Esophagus squamous epithelium (tissue), 5 donors: ENCODE data around the gene FUBP1. TPM values are rescaled to one million over a fixed set of nuclear protein-coding genes. Genes with fewer than 3 reads are reported as not detected.

Experiments used
- DNase-seq: peaks from one replicate; lab custom pipeline; 2025; lab: John Stamatoyannopoulos, UW
- H3K27ac ChIP-seq, 4 donors: fragments of 200-600 bp; sonication (generic); one replicate each; pipeline ENCODE4 v1.5.1; 2016 to 2019; ENCODE audit warnings: mild to moderate bottlenecking in 1 of 4
- H3K27me3 ChIP-seq, 4 donors: fragments of 200-600 bp; sonication (generic); 1 replicate in 3 of 4; 2 replicates in 1 of 4; pipeline versions ENCODE4 v1.5.1 to v1.6.0; 2017 to 2021; ENCODE audit warnings: antibody characterized with exemption in 1 of 4
- H3K36me3 ChIP-seq, 3 donors: fragments of 200-600 bp; sonication (generic); one replicate each; pipeline ENCODE4 v1.5.1; 2016 to 2019
- H3K4me1 ChIP-seq, 3 donors: fragments of 200-600 bp; sonication (generic); one replicate each; pipeline ENCODE4 v1.5.1; 2017 to 2019
- H3K4me3 ChIP-seq, 4 donors: fragments of 200-600 bp; sonication (generic); 1 replicate in 3 of 4; 2 replicates in 1 of 4; pipeline ENCODE4 v1.5.1; 2016 to 2019; ENCODE audit warnings: mild to moderate bottlenecking in 2 of 4, moderate library complexity in 1 of 4
- H3K9me3 ChIP-seq, 3 donors: fragments of 200-600 bp; sonication (generic); one replicate each; pipeline ENCODE4 v1.5.1; 2016 to 2019
- POLR2A ChIP-seq, 4 donors: fragments of 450-650 bp; IDR thresholded peaks; one replicate each; pipeline ENCODE4 v1.6.1; 2017; ENCODE audit warnings: antibody characterized with exemption in 4 of 4, mild to moderate bottlenecking in 4 of 4, moderate library complexity in 3 of 4
- WGBS, 2 donors: methylation state at CpG; one replicate each; pipeline ENCODE4 v1.1.5; 2018; 5-methylcytosine and 5-hydroxymethylcytosine counted together
- intact Hi-C: fragments of 100-400 bp; cut with DNase I; formaldehyde crosslinking; loops from one replicate; pipeline ENCODE4 v1.15.0; 2022
- total RNA-seq, 4 donors: library from RNA; depleted of rRNA; stranded (reverse); fragments of >200 nt; gene quantifications; one replicate each; pipeline ENCODE4 v1.1.0, GENCODE V29; 2016
- TF ChIP-seq, protein P1 (sequence below), 6 experiments: fragments of 450-650 bp in 4 of 6; fragments of 200-600 bp in 2 of 6; sonication (generic) in 2 of 6; IDR thresholded peaks; one replicate each; pipeline ENCODE4 v1.5.1; 2016 to 2019; ENCODE audit warnings: antibody characterized with exemption in 6 of 6, mild to moderate bottlenecking in 4 of 6, moderate library complexity in 4 of 6
- donor health status: DM: yes; HTN: yes; CAD: no.

The FUBP1 gene
- total RNA-seq, 4 donors from 2014 or later = 44.6 to 103 (median 77.8) TPM

- Histone ChIP-seq H3K27me3 (no peaks in the 10 kb centered on the region), H3K9me3 (no peaks in the 10 kb centered on the region), H3K27ac (no peak overlapping the region), H3K4me1 (no peaks in the 10 kb centered on the region), H3K36me3 (peaks cover 6 to 100% (median 59%) of the 10 kb centered on the region in 3 donors), H3K4me3 (no peak overlapping the region)
- no peak for DNase-seq
- TF ChIP-seq POLR2A (IDR thresholded peaks at IDR 0.05) = no peak
- TF ChIP-seq, protein P1, sequence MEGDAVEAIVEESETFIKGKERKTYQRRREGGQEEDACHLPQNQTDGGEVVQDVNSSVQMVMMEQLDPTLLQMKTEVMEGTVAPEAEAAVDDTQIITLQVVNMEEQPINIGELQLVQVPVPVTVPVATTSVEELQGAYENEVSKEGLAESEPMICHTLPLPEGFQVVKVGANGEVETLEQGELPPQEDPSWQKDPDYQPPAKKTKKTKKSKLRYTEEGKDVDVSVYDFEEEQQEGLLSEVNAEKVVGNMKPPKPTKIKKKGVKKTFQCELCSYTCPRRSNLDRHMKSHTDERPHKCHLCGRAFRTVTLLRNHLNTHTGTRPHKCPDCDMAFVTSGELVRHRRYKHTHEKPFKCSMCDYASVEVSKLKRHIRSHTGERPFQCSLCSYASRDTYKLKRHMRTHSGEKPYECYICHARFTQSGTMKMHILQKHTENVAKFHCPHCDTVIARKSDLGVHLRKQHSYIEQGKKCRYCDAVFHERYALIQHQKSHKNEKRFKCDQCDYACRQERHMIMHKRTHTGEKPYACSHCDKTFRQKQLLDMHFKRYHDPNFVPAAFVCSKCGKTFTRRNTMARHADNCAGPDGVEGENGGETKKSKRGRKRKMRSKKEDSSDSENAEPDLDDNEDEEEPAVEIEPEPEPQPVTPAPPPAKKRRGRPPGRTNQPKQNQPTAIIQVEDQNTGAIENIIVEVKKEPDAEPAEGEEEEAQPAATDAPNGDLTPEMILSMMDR (IDR thresholded peaks at IDR 0.05) = no peak
- intact Hi-C loops = no loop called here
Measured at GRCh38 chr1:77958391-77958790, 20.5 kb downstream of the FUBP1 start.

DNA sequence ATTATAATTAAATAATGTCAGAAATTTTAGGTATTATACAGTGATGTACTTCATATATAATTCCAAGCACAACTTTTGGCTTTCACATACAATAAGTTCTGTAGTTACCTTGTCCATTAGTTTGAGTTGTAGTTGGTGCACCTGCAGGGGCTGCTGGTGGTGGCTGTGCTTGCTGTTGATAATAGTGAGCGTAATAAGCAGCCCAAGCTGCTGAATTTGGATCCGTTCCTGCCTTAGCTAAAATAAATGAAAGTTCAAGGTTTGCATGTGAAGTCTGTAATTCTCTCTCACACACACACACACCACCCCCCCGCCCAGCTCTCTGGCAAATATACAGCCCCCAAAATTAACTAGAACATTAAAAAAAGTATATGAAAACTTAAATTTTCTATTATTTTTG is 22.4 kb downstream of the FUBP1 start:
- 87 to 93% methylated on average over 3 of the region's 3 CpGs for WGBS, 2 donors
- intact Hi-C loops = no loop called here
- TF ChIP-seq POLR2A (IDR thresholded peaks at IDR 0.05) = no peak
- TF ChIP-seq, protein P1 (IDR thresholded peaks at IDR 0.05) = no peak
- Histone ChIP-seq H3K4me3 (no peak overlapping the region), H3K27me3 (no peaks in the 10 kb centered on the region), H3K27ac (no peak overlapping the region), H3K4me1 (no peaks in the 10 kb centered on the region), H3K9me3 (no peaks in the 10 kb centered on the region), H3K36me3 (peaks cover 14 to 100% (median 54%) of the 10 kb centered on the region in 3 donors)
- no peak for DNase-seq

DNA sequence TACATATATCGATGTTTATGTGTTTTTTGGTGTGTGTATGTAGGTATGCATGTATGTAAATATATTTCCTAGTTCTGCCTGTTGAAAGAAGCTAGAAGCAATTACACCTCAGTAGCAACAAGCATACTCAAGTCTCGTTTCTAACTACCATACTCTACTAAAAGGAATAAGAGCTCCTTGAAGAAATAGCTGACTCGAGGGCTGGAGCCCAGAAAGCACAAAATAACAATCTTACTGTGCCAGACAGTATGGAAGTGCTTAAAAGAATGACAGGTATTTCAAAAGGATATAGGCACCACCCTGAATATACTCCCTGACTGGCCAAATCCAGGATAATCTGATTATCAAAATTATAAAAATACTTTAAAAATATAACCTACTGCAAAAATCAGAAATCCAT is 23.2 kb downstream of the FUBP1 start:
- TF ChIP-seq, protein P1 (IDR thresholded peaks at IDR 0.05) = no peak
- TF ChIP-seq POLR2A (IDR thresholded peaks at IDR 0.05) = no peak
- Histone ChIP-seq H3K4me3 (no peak overlapping the region), H3K27me3 (no peaks in the 10 kb centered on the region), H3K36me3 (peaks cover 14 to 100% (median 51%) of the 10 kb centered on the region in 3 donors), H3K27ac (no peak overlapping the region), H3K9me3 (no peaks in the 10 kb centered on the region), H3K4me1 (no peaks in the 10 kb centered on the region)
- WGBS, 2 donors = 85 to 86% methylated on average over 3 of the region's 3 CpGs
- intact Hi-C loops = no loop called here
- DNase-seq = no peak

DNA sequence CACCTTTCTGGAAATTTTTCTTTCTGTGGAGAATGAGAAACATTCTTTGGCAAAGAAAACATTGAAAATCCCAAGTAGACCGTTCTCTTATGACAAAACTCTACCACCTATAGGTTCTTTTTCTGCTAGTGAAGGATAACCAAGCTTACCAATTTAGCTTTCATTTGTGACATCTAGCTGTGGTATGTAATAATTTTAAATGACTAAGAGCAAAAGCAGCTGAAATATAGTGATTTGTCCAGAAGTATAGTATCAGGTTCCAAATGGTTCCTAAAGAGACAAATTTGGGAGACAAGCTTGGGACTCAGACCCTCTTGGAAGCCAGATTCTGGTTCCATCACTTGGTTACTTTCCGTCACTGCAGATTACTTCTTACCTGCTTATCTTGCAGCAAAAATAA is 24.4 kb downstream of the FUBP1 start:
- no peaks in the 10 kb centered on the region for H3K9me3 ChIP-seq
- H3K4me3 ChIP-seq = no peak overlapping the region
- H3K36me3 ChIP-seq = peaks cover 14 to 100% (median 48%) of the 10 kb centered on the region in 3 donors
- no peaks in the 10 kb centered on the region for H3K27me3 ChIP-seq
- intact Hi-C loops = no loop called here
- DNase-seq = no peak
- H3K4me1 ChIP-seq = peaks cover 0 to 8% (median 0%) of the 10 kb centered on the region in 3 donors
- no peak overlapping the region for H3K27ac ChIP-seq
- WGBS, 2 donors = 92 to 97% methylated on average over 2 of the region's 2 CpGs
- TF ChIP-seq, protein P1 (IDR thresholded peaks at IDR 0.05) = no peak
- TF ChIP-seq POLR2A (IDR thresholded peaks at IDR 0.05) = no peak

DNA sequence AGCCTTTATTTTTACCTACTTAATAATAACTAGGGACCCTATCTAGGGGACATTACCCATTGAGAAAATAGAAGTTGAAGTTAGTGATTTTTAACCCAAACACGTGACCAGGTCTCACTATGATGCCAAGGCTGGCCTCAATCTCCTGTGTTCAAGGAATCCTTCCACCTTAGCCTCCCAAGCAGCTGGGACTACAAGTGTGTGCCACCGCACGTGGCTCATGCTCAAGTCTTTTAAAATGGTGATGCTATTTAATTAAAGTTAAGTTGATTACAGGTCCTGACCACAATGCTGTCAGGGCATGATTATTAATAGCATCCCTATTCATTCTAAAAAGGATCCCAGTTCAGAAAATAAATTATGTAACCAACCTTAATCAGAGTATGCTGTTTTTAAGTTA is 25.0 kb downstream of the FUBP1 start:
- Histone ChIP-seq H3K4me3 (no peak overlapping the region), H3K27ac (no peak overlapping the region), H3K36me3 (peaks cover 14 to 97% (median 46%) of the 10 kb centered on the region in 3 donors), H3K4me1 (peaks cover 0 to 11% (median 3%) of the 10 kb centered on the region in 3 donors), H3K9me3 (no peaks in the 10 kb centered on the region), H3K27me3 (no peaks in the 10 kb centered on the region)
- WGBS, 2 donors = 93 to 96% methylated on average over 3 of the region's 3 CpGs
- no peak for TF ChIP-seq POLR2A (IDR thresholded peaks at IDR 0.05)
- TF ChIP-seq, protein P1 (IDR thresholded peaks at IDR 0.05) = no peak
- no peak for DNase-seq
- intact Hi-C loops = no loop called here
